ENCODE results near the gene NTRK2.

- TF ChIP-seq, protein P1, sequence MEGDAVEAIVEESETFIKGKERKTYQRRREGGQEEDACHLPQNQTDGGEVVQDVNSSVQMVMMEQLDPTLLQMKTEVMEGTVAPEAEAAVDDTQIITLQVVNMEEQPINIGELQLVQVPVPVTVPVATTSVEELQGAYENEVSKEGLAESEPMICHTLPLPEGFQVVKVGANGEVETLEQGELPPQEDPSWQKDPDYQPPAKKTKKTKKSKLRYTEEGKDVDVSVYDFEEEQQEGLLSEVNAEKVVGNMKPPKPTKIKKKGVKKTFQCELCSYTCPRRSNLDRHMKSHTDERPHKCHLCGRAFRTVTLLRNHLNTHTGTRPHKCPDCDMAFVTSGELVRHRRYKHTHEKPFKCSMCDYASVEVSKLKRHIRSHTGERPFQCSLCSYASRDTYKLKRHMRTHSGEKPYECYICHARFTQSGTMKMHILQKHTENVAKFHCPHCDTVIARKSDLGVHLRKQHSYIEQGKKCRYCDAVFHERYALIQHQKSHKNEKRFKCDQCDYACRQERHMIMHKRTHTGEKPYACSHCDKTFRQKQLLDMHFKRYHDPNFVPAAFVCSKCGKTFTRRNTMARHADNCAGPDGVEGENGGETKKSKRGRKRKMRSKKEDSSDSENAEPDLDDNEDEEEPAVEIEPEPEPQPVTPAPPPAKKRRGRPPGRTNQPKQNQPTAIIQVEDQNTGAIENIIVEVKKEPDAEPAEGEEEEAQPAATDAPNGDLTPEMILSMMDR (conservative IDR thresholded peaks at IDR 0.05; ENCODE audit: low read depth, low read length) = no peak
- no peak for TF ChIP-seq EZH2 (IDR thresholded peaks at IDR 0.05; ENCODE audit: borderline replicate concordance, low read depth, low read length, poor library complexity, severe bottlenecking)
These were observed 230.9 kb downstream of the NTRK2 start for GRCh38 chr9:84900421-84900820.

All from A673 (cell line).